ENCODE measurements around the gene OR7G2.

Gene OR7G2

DNA sequence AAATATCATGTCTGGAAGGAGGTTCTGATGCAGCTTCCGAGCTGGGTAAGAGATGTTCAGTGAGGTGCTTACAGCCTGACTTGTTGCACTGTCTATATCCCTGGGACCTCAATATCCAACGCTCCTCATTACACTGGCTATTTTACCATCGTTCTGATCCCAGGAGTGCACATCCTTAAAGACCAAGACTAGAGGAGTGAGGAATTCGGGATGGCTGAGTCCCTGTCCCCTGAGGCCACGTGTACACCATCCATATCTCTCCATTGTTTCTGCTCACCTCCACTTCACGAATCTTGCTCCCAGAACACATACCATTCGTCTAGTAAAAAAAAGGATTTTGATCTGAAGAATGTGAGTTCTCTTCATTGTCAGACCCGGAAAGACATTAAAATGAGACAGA is at the start of gene OR7G2:
Gene OR7G2 (minus strand): TSS at position 101 of the 400 bp plus-strand sequence. CDS start 4,232 bp downstream, outside the sequence.
- DNase-seq (ENCODE audit: low spot score), result no peak

GRCh38 chr19:9156304-9156703 is 49.0 kb upstream of the OR7G2 start:
- DNase-seq (ENCODE audit: low spot score), result no peak

DNA sequence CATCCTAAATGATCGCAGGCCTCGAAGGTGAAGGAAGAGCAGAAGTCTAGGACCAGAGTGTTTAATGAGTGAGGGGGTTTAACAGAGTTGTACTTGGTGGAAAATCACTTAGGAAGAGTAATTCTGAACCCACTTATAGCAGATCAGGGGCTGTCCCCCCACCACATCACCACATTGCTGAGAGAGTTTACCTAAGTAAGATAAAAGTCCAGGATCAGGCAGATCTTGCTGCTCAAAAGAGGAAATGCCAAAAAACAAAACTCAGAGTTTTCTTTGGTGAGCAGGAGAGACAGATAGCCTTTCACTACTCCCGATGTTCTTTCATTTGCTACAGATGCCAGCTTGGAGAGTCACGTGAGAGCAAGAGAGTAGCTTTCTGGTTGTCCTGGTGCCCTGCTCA is 48.3 kb upstream of the OR7G2 start:
- DNase-seq (ENCODE audit: low spot score), result no peak

GRCh38 chr19:9151367-9151766 is 44.1 kb upstream of the OR7G2 start:
- DNase-seq (ENCODE audit: low spot score), result no peak

DNA sequence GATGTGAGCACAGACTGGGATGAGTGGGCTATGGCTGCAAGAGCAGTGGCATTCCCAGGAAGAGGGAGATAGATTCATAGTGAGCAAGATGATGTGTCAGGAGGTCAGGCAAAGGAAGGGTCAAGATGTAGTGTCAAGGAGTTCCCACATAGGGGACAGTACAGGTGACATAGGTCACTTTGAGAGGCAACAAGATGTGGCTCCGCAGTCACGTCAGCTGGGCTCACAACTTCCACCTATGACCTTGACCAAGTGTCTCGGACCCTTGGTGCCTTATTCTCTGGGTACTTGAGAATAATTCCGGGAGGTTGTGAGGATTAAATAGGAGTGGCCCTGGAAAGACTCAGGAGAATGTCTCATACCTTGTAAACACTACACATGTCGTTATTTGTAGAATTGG is 43.4 kb upstream of the OR7G2 start:
- no peak for DNase-seq (ENCODE audit: low spot score)

DNA sequence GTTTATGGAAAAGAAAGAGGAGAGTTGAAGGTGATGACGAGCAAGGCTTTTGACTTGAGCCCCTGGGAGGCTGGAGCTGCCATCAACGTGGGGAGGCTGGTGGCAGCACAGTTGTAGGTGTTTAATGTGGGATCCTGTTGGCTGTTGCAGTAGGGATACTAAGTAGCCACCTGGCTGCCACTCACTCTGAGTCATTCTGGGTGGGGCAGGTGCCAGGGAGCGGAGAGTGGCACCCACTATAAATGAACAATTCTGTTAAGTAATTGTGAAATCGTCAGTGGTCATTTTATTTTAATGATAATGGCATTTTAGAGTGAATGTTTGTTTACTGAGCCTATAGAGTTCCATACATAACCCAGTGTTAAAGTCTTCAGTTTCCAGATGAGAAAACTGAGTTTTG is 42.7 kb upstream of the OR7G2 start:
- peak; percentile 16 for DNase-seq (ENCODE audit: low spot score)

- DNase-seq (ENCODE audit: low spot score), result no peak
These were observed 41.4 kb upstream of the OR7G2 start for GRCh38 chr19:9148697-9149096.

DNA sequence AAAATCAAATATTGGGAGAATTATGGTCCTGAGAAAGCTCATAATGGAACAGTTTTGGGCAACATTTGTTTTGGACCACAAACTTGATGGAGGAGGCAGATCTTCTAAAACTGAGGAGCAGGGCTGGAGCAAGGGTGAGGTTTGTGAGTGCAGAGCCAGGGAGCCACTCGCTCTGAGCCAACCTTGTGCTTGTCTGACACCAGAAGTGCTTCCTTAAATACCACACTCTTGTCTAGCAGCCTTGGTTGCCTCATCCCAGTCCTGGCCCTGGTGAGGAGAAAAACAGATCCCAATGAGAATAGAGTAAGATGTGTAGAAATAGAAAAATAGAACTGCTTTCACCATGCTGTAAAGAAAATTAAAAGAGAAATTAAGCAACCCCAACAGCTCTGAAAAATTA is 39.6 kb upstream of the OR7G2 start:
- no peak for DNase-seq (ENCODE audit: low spot score)

GRCh38 chr19:9144920-9145319 is 37.6 kb upstream of the OR7G2 start:
- peak; percentile 16 for DNase-seq (ENCODE audit: low spot score)

DNA sequence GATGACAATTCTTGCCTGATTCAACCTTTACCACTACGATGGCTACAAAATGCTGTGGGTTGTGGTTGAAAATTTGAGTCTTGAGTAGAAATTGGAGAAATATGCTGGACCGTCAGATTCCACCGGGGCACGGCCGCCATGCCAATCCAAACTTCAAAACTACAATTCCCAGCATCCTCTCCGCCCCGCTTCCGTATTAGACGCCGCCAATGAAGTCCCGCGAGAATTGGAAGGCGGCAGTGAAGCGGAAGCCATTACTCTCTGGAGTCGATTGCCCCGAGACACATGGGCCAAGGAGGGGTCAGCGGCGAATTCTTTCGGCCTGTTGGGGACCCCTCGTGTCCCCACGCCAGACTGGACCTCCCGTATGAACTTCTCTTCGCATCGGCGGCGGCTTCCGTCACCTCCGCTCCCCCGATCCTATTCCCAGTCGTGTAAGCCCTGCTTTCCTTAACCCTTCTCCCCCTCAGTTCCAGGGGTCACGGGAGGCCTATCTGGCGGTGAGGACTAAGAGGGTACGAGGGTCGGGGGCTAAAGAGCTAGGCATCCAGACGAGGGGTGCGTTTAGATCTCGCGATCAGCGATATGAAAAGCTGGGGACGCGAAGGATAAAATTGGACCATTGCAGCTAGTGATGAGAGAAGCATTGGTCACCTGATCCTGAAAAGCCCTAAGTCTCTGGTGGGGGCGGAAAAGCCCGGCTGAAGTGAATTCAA is 33.0 kb upstream of the OR7G2 start, which contains the start of gene ZNF317:
Gene ZNF317 (plus strand): TSS at position 239 of the 716 bp plus-strand sequence. CDS start 15,620 bp downstream, outside the sequence.
- DNase-seq (ENCODE audit: low spot score), result peak; percentile 91

- no peak for DNase-seq (ENCODE audit: low spot score)
These were observed 32.4 kb upstream of the OR7G2 start for GRCh38 chr19:9139609-9140158.

DNA sequence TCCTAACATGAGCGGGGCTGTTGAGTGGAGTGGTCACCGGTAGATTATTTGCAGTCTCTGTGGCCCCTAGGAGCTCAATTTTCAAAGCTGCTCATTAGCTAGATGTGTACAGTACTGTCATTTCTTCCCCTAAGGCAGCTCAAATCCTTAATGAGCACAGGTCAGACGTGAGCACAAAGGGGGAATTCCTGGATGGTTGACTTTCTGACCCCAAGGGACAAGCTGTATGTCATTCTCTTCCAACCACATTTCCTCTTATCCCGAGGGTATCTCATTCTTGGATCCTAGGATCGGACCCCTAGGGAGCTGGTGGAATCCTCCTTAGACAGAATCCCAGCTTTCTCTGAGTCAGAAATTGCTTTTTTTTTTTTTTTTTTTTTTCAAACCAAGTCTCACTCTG is 25.1 kb upstream of the OR7G2 start:
- DNase-seq (ENCODE audit: low spot score), result no peak

- DNase-seq (ENCODE audit: low spot score), result no peak
These were observed 23.7 kb upstream of the OR7G2 start for GRCh38 chr19:9130965-9131364.

DNA sequence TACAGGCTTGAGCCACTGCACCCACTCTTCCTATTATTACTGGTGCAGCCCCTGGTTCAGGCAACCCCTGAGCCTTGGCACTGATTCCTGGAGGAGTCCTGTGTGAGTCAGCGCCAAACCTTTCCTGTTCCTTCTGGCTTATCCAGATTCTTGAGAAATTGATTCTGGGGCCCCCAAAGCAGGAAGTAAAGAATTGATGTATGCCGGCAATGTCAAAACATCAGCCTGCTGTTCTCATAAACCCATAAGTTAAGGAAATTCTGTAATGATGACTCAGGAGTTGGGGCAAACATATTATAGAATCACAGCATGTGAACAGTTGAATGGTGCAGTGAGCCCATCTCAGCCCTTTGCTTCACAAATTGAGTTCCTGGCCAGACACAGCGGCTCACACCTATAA is 20.9 kb upstream of the OR7G2 start:
- no peak for DNase-seq (ENCODE audit: low spot score)

DNA sequence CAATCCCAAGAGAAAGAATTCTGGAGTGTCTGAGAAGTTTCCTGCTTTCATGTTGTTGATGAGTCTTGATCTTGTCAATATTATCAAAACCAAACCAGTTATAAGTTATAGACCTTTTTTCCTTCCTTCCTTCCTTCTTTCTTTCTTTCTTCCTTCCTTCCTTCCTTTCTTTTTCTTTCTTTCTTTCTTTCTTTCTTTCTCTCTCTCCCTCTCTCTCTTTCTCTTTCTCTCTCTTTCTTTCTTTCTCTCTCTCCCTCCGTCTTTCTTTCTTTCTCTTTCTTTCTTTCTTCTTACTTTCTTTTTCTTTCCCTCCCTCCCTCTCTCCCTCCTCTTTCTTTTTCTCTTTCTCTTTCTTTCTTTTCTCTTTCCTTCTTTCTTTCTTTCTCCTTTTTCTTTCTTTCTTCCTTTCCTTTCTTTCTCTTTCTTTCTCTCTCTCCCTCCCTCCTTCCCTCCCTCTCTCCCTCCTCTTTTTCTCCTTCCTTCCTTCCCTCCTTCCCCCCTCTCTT is 19.7 kb upstream of the OR7G2 start, which contains the start of gene OR7G3:
Gene OR7G3 (minus strand): TSS at position 51 of the 506 bp plus-strand sequence. CDS start 0 bp downstream, at position 51.
- DNase-seq (ENCODE audit: low spot score), result no peak

DNA sequence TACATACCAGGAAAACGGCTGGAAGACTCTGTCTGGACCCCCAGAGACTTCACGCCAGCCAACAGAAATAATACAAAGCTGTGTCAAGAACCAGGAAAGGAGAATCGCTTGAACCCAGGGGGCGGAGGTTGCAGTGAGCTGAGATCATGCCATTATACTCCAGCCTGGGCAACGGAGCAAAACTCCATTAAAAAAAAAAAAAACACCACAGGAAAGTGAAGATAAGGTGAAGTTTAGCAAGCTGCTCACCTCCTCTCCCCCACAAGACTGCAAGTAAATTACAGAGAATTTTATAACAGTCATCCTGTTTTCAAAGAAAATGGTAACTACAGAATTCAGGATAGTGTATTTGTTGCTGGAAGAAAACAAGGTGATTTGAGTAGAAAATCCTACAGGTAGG is 9.3 kb upstream of the OR7G2 start:
- no peak for DNase-seq (ENCODE audit: low spot score)

DNA sequence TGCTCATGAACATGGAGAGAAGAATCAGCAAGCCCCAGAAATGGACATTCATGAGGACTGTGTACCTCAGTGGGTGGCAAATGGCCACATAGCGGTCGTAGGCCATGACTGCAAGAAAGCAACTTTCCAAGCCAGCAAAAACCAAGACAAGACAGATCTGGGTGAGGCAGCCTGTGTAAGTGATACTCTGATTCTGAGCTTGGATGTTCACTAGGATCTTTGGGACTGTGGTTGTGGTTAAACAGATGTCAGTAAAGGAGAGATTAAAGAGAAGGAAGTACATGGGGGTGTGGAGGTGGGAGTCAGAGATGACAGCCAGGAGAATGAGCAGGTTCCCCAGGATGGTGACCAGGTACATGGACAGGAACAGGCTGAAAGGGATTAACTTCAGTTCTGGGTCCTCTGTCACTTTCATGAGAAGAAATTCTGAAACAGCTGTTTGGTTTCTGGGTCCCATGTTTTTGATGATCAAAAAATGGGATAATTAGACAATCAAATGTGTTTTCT is 8.1 kb upstream of the OR7G2 start, which contains the start of gene OR7G1:
Gene OR7G1 (minus strand): TSS at position 457 of the 507 bp plus-strand sequence. CDS start 0 bp downstream, at position 457.
- no peak for DNase-seq (ENCODE audit: low spot score)

DNA sequence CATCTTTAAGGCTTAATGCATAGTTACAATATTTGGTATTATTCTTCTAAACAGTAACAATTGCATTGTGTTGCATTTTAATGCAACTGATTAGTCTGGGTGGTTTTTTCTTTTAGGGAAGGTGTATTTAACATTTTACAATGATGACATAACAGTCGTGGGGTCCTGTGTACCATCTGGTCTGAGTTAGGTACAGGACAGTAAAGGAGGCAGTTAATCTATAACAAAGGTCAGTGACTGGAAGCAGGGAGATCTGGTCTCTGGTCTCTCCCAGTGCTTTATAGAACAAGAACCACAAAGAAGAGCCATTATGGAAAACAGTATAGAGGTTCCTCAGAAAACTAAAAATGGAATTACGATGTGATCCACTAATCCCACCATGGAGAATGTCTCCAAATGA is 2.7 kb upstream of the OR7G2 start:
- DNase-seq (ENCODE audit: low spot score), result no peak

DNA sequence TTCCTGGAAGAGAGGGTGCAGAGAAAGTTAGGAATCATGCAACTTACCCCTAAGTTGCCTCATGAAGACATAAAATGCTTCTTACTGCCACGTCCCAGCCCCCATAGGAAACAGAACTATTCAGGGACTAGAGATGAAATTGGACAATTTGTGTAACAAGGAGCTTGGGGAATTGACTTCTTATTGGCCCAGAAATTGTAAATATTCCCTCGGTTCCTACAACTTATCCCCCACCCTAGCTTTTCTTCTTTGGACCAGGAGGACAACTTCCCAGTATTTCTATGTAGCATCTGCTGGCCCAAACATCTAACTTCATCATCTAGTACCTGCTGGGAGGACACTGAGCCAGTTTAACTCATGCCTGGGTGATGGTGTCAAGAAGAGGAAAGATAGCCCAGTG is 20.5 kb downstream of the OR7G2 start, which contains the start of gene OR1M1:
Gene OR1M1 (plus strand): TSS at position 301 of the 400 bp plus-strand sequence. CDS start 6,184 bp downstream, outside the sequence.
- no peak for DNase-seq (ENCODE audit: low spot score)

GRCh38 chr19:9078651-9079050 is 28.6 kb downstream of the OR7G2 start:
- DNase-seq (ENCODE audit: low spot score), result no peak

DNA sequence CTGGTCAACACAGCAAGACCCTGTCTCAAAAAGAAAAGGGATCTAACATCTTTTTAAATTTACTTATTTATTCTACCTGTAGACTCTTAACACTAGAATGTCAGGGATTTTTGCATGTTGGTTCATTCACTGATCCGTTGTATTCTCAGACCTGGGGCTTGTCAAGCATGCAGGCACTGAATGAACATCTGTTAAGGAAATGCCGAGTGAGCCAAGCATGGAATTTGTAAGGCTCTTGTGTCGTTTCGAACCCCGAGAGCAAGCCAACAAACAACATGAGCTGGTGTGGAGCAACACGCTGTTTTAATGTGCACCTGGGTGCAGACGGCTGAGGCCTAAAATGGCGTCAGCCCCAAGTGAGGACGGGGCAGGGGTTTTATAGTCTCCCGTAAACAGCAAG is 30.4 kb downstream of the OR7G2 start:
- DNase-seq (ENCODE audit: low spot score), result no peak

- DNase-seq (ENCODE audit: low spot score), result peak; percentile 92
These were observed 32.0 kb downstream of the OR7G2 start for GRCh38 chr19:9075064-9075949.
